Rectal smooth muscle tissue (tissue), 1 donor: ENCODE results near the gene RPE65.

Experiments used
- H3K27ac ChIP-seq: one replicate; pipeline ENCODE4 v1.7.0; 2013; ENCODE audit warnings: low read depth, low read length, inconsistent platforms
- H3K27me3 ChIP-seq: one replicate; pipeline ENCODE4 v1.7.0; 2013; ENCODE audit warnings: low read length; ENCODE audit not compliant: control insufficient read depth, insufficient read depth
- H3K36me3 ChIP-seq: one replicate; pipeline ENCODE4 v1.7.0; 2013; ENCODE audit warnings: low read length; ENCODE audit not compliant: control insufficient read depth, insufficient read depth
- H3K4me1 ChIP-seq: one replicate; pipeline ENCODE4 v1.7.0; 2013; ENCODE audit warnings: low read length; ENCODE audit not compliant: control insufficient read depth, insufficient read depth
- H3K4me3 ChIP-seq: one replicate; pipeline ENCODE4 v1.7.0; 2013; ENCODE audit warnings: low read length
- H3K9ac ChIP-seq: one replicate; pipeline ENCODE4 v1.7.0; 2013; ENCODE audit warnings: low read length

Gene RPE65

GRCh38 chr1:68384872-68385411, 64.8 kb downstream of the RPE65 start:
- H3K9ac ChIP-seq, result no peak overlapping the region
- no peaks in the 10 kb centered on the region for H3K36me3 ChIP-seq
- peak overlapping the region; percentile 36 for H3K27ac ChIP-seq
- no peak overlapping the region for H3K4me3 ChIP-seq
- peaks cover 11% of the 10 kb centered on the region for H3K4me1 ChIP-seq
- no peaks in the 10 kb centered on the region for H3K27me3 ChIP-seq

GRCh38 chr1:68384321-68384813, 65.4 kb downstream of the RPE65 start:
- H3K27ac ChIP-seq, result peak overlapping the region; percentile 36

GRCh38 chr1:68383092-68383491, 66.7 kb downstream of the RPE65 start:
- H3K9ac ChIP-seq, result no peak overlapping the region
- H3K4me1 ChIP-seq, result peaks cover 11% of the 10 kb centered on the region
- H3K4me3 ChIP-seq, result no peak overlapping the region
- no peaks in the 10 kb centered on the region for H3K36me3 ChIP-seq
- H3K27me3 ChIP-seq, result no peaks in the 10 kb centered on the region
- H3K27ac ChIP-seq, result no peak overlapping the region

More at GRCh38 chr1:68384321-68384813, 65.4 kb downstream of the RPE65 start:
- Histone ChIP-seq H3K9ac (no peak overlapping the region), H3K36me3 (no peaks in the 10 kb centered on the region), H3K27me3 (no peaks in the 10 kb centered on the region), H3K4me1 (peaks cover 11% of the 10 kb centered on the region), H3K4me3 (no peak overlapping the region)

- Histone ChIP-seq H3K27ac (no peak overlapping the region), H3K4me3 (no peak overlapping the region), H3K27me3 (no peaks in the 10 kb centered on the region), H3K36me3 (no peaks in the 10 kb centered on the region), H3K9ac (no peak overlapping the region), H3K4me1 (peaks cover 3% of the 10 kb centered on the region)
Measured at GRCh38 chr1:68379085-68379478, 70.7 kb downstream of the RPE65 start.
